Endothelial cell of umbilical vein (primary cell): ENCODE data around the gene ACOT13. TPM values are rescaled to one million over a fixed set of nuclear protein-coding genes. Genes with fewer than 3 reads are reported as not detected.

Experiments
- BruUV-seq: library from RNA; stranded (reverse); fragments of 400-500 nt; replicated peaks from 2 replicates; lab custom pipeline; 2021; lab: Mats Ljungman, UMichigan
- CTCF ChIA-PET: fragments of 300-600, 350-600 bp; sonication (Branson Sonifier 250); formaldehyde crosslinking; loops from one replicate; lab custom pipeline; 2021; ENCODE audit warnings: antibody characterized with exemption, inconsistent platforms; lab: Charles Lee
- POLR2A ChIA-PET: fragments of 300-600, 350-600 bp; sonication (Branson Sonifier 250); formaldehyde crosslinking; loops from one replicate; lab custom pipeline; 2021; ENCODE audit warnings: antibody characterized with exemption, inconsistent platforms; lab: Charles Lee
- DNase-seq: peaks from one replicate; pipeline ENCODE4 v3.0.0-alpha.2; 2011; ENCODE audit warnings: low read depth, low spot score
- FAIRE-seq: peaks from 2 replicates; lab custom pipeline; 2011; peaks lifted over from hg19 to GRCh38; lab: Jason Lieb, UNC
- H2AFZ ChIP-seq: 2 replicates; pipeline ENCODE4 v1.6.0; 2012; ENCODE audit warnings: low read depth, low read length, control low read depth, inconsistent platforms
- H3K27ac ChIP-seq: 2 replicates; pipeline ENCODE4 v1.5.1; 2011; ENCODE audit warnings: low read depth, mild to moderate bottlenecking, control low read depth, low read length, moderate library complexity; ENCODE audit not compliant: insufficient read depth
- H3K27me3 ChIP-seq, 2 experiments: 2 replicates each; pipeline versions ENCODE4 v1.6.0 to v1.6.1; 2011; ENCODE audit warnings: low read length in 2 of 2, mixed read lengths in 1 of 2; ENCODE audit not compliant: control insufficient read depth in 2 of 2, insufficient read depth in 2 of 2
- H3K36me3 ChIP-seq, 2 experiments: 2 replicates in 1 of 2; 3 replicates in 1 of 2; pipeline ENCODE4 v1.5.1; 2011; ENCODE audit warnings: low read length in 2 of 2, mild to moderate bottlenecking in 1 of 2, moderate library complexity in 1 of 2; ENCODE audit not compliant: control insufficient read depth in 2 of 2, insufficient read depth in 2 of 2; ENCODE audit errors: extremely low read depth in 1 of 2
- H3K4me1 ChIP-seq: 3 replicates; pipeline ENCODE4 v1.5.1; 2011; ENCODE audit warnings: mild to moderate bottlenecking, low read length; ENCODE audit not compliant: control insufficient read depth, insufficient read depth; ENCODE audit errors: extremely low read depth
- H3K4me2 ChIP-seq: 2 replicates; pipeline ENCODE4 v1.6.1; 2011; ENCODE audit warnings: low read length, control low read depth, mixed read lengths; ENCODE audit not compliant: insufficient read depth
- H3K4me3 ChIP-seq, 3 experiments: fragments of 200-600 bp in 1 of 3; sonication (generic), shearing (Covaris generic) in 1 of 3; replicated peaks in 1 of 3; 2 replicates each; pipeline ENCODE4 v1.5.1; 2011 to 2016; ENCODE audit warnings: control low read depth in 3 of 3, low read length in 3 of 3, mild to moderate bottlenecking in 2 of 3, inconsistent platforms in 1 of 3, low read depth in 1 of 3, moderate library complexity in 1 of 3; ENCODE audit not compliant: insufficient read depth in 1 of 3
- H3K79me2 ChIP-seq: 2 replicates; pipeline ENCODE4 v1.6.0; 2012; ENCODE audit warnings: low read length, inconsistent platforms; ENCODE audit not compliant: control insufficient read depth, insufficient read depth
- H3K9ac ChIP-seq: replicated peaks from 2 replicates; pipeline ENCODE3; 2011; ENCODE audit warnings: low read length, control low read depth; ENCODE audit not compliant: insufficient read depth; ENCODE audit errors: extremely low read depth
- H3K9me1 ChIP-seq: replicated peaks from 3 replicates; pipeline ENCODE4 v1.6.0; 2011; ENCODE audit warnings: mild to moderate bottlenecking, low read length; ENCODE audit not compliant: control insufficient read depth, insufficient read depth; ENCODE audit errors: extremely low read depth
- H3K9me3 ChIP-seq: replicated peaks from 2 replicates; pipeline ENCODE4 v1.5.1; 2012; ENCODE audit warnings: low read length, inconsistent platforms; ENCODE audit not compliant: control insufficient read depth, insufficient read depth
- H4K20me1 ChIP-seq: replicated peaks from 2 replicates; pipeline ENCODE3; 2011; ENCODE audit warnings: mild to moderate bottlenecking, low read length; ENCODE audit not compliant: control insufficient read depth, insufficient read depth; ENCODE audit errors: extremely low read depth
- EZH2 ChIP-seq: IDR thresholded peaks from 2 replicates; pipeline ENCODE4 v1.6.1; 2012; ENCODE audit warnings: borderline replicate concordance, low read depth, mild to moderate bottlenecking, moderate library complexity, low read length, inconsistent platforms; ENCODE audit not compliant: severe bottlenecking
- FOS ChIP-seq: IDR thresholded peaks from 2 replicates; pipeline ENCODE4 v1.6.1; 2011; ENCODE audit warnings: mild to moderate bottlenecking, low read length, moderate library complexity, borderline replicate concordance; ENCODE audit not compliant: insufficient read depth
- GATA2 ChIP-seq: IDR thresholded peaks from 2 replicates; pipeline ENCODE4 v1.7.0; 2011; ENCODE audit warnings: low read depth, mild to moderate bottlenecking, moderate library complexity, mixed read lengths, low read length; ENCODE audit not compliant: insufficient read length, insufficient read depth
- JUN ChIP-seq: IDR thresholded peaks from 2 replicates; pipeline ENCODE4 v1.6.1; 2011; ENCODE audit warnings: borderline replicate concordance, low read depth; ENCODE audit not compliant: insufficient read length, insufficient read depth
- MYC ChIP-seq: IDR thresholded peaks from one replicate; pipeline ENCODE4 v1.6.1; 2011; ENCODE audit warnings: mild to moderate bottlenecking, low read depth, low read length
- POLR2A ChIP-seq: IDR thresholded peaks from 2 replicates; pipeline ENCODE4 v1.6.1; 2012; ENCODE audit warnings: low read depth, mild to moderate bottlenecking, control low read depth, low read length
- POLR2AphosphoS5 ChIP-seq: IDR thresholded peaks from 2 replicates; pipeline ENCODE4 v1.6.1; 2012; ENCODE audit warnings: low read depth, mild to moderate bottlenecking, control low read depth, low read length, moderate library complexity; ENCODE audit not compliant: insufficient read depth
- dilution Hi-C: fragments of 300-500 bp; cut with MboI; formaldehyde crosslinking; loops from one replicate; pipeline ENCODE4 v1.15.0; 2019; ENCODE audit warnings: low sequenced_read_pairs; ENCODE audit not compliant: extremely low pct_ligation_motif_present
- intact Hi-C: fragments of 100-400 bp; cut with micrococcal nuclease; formaldehyde crosslinking; loops from one replicate; pipeline ENCODE4 v1.10.0; 2022
- polyA plus RNA-seq, 4 experiments: library from polyadenylated mRNA; depleted of rRNA in 3 of 4; stranded (reverse) in 3 of 4; unstranded in 1 of 4; fragments of >200 nt; gene quantifications; 2 replicates each; pipeline versions ENCODE4 v1.2.1 to v1.2.3, GENCODE V29; 2011 to 2012; ENCODE audit warnings: missing spikeins in 1 of 4
- total RNA-seq: library from RNA; stranded (reverse); gene quantifications from 2 replicates; pipeline ENCODE4 v1.2.3, GENCODE V29; 2021
- TF ChIP-seq, protein P1 (sequence below), 2 donors: IDR thresholded peaks; 1 replicate in 1 of 2; 2 replicates in 1 of 2; pipeline ENCODE4 v1.5.1; 2011; ENCODE audit warnings: low read length in 2 of 2, mild to moderate bottlenecking in 2 of 2, moderate library complexity in 2 of 2, control low read depth in 1 of 2, inconsistent platforms in 1 of 2, low read depth in 1 of 2; ENCODE audit not compliant: insufficient read depth in 1 of 2; ENCODE audit errors: extremely low read depth in 1 of 2
- TF ChIP-seq, protein P2 (sequence below): IDR thresholded peaks from 2 replicates; pipeline ENCODE4 v1.6.1; 2011; ENCODE audit not compliant: insufficient read depth, insufficient read length

Gene ACOT13
- total and polyA plus RNA-seq, 2 donors (not counting 3 experiments of a cell fraction or from before 2014, with no cell fraction given): 7.7 to 24.1 TPM

GRCh38 chr6:24692848-24693592, 26.1 kb downstream of the ACOT13 start:
- no TSS peak for BruUV-seq
- Histone ChIP-seq H3K4me3 (no peak overlapping the region), H3K36me3 (no peaks in the 10 kb centered on the region), H3K4me2 (no peak overlapping the region), H3K27me3 (no peaks in the 10 kb centered on the region), H2AFZ (no peak overlapping the region), H3K9me3 (no peaks in the 10 kb centered on the region), H4K20me1 (no peaks in the 10 kb centered on the region), H3K79me2 (no peaks in the 10 kb centered on the region), H3K9me1 (no peaks in the 10 kb centered on the region), H3K4me1 (no peaks in the 10 kb centered on the region), H3K9ac (no peak overlapping the region), H3K27ac (no peak overlapping the region)
- no peak for FAIRE-seq
- ChIA-PET CTCF (interaction anchor here (8.8 kb wide), 1 partner anchor 110 kb away, joined by 124 read pairs; no protein-coding TSS in a partner anchor), POLR2A (interaction anchor here (0.6 kb wide), 1 partner anchor 108 kb away, joined by 3 read pairs; no protein-coding TSS in a partner anchor)
- dilution Hi-C loops (no loop called here), intact Hi-C loops (loop anchor here (10.0 kb wide), 1 partner anchor 408 kb away; no protein-coding TSS in a partner anchor)
- DNase-seq: no peak
- no peak for TF ChIP-seq JUN
- TF ChIP-seq GATA2: no peak
- TF ChIP-seq FOS: no peak
- no peak for TF ChIP-seq POLR2AphosphoS5
- TF ChIP-seq, protein P1, sequence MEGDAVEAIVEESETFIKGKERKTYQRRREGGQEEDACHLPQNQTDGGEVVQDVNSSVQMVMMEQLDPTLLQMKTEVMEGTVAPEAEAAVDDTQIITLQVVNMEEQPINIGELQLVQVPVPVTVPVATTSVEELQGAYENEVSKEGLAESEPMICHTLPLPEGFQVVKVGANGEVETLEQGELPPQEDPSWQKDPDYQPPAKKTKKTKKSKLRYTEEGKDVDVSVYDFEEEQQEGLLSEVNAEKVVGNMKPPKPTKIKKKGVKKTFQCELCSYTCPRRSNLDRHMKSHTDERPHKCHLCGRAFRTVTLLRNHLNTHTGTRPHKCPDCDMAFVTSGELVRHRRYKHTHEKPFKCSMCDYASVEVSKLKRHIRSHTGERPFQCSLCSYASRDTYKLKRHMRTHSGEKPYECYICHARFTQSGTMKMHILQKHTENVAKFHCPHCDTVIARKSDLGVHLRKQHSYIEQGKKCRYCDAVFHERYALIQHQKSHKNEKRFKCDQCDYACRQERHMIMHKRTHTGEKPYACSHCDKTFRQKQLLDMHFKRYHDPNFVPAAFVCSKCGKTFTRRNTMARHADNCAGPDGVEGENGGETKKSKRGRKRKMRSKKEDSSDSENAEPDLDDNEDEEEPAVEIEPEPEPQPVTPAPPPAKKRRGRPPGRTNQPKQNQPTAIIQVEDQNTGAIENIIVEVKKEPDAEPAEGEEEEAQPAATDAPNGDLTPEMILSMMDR (IDR thresholded peaks at IDR 0.05; ENCODE audit: extremely low read depth in 1 of 2, insufficient read depth in 1 of 2, low read depth in 1 of 2, low read length in 2 of 2): no peak
- no peak for TF ChIP-seq POLR2A
- no peak for TF ChIP-seq MYC
- TF ChIP-seq EZH2: no peak
- TF ChIP-seq, protein P2, sequence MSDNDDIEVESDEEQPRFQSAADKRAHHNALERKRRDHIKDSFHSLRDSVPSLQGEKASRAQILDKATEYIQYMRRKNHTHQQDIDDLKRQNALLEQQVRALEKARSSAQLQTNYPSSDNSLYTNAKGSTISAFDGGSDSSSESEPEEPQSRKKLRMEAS: no peak
